GM12865 (cell line): ENCODE data around the gene GABBR2.

ENCODE experiments used
- DNase-seq: peaks from one replicate; pipeline ENCODE4 v3.0.0; 2010; ENCODE audit warnings: low read depth
- H3K4me3 ChIP-seq: 2 replicates; pipeline ENCODE4 v1.5.1; 2011; ENCODE audit warnings: mild to moderate bottlenecking, low read depth, low read length, control low read depth
- CTCF ChIP-seq: IDR thresholded peaks from 2 replicates; pipeline ENCODE4 v1.5.1; 2011; ENCODE audit warnings: low read length, control low read depth, low read depth, inconsistent platforms; ENCODE audit not compliant: insufficient read depth; ENCODE audit errors: missing control alignments

GABBR2 gene

GRCh38 chr9:98259791-98260190 is 448.9 kb downstream of the GABBR2 start:
- no peak for DNase-seq
- H3K4me3 ChIP-seq, result no peak overlapping the region
- TF ChIP-seq CTCF, result no peak

- TF ChIP-seq CTCF, result no peak
Observed at GRCh38 chr9:98256756-98257155, 452.0 kb downstream of the GABBR2 start.

GRCh38 chr9:98255578-98256296 is 453.0 kb downstream of the GABBR2 start, which contains the start of gene TBC1D2:
Gene TBC1D2 (minus strand): TSS chr9:98255649. CDS start chr9:98255541, 108 bp downstream.
- TF ChIP-seq CTCF, result no peak
- peak; percentile 97 for DNase-seq

More at GRCh38 chr9:98256756-98257155, 452.0 kb downstream of the GABBR2 start:
- DNase-seq, result no peak
- H3K4me3 ChIP-seq, result peak overlapping the region; percentile 89

GRCh38 chr9:98255061-98255577 is 453.6 kb downstream of the GABBR2 start:
- no peak for DNase-seq
- no peak for TF ChIP-seq CTCF
- peak overlapping the region; percentile 89 for H3K4me3 ChIP-seq

More at GRCh38 chr9:98255578-98256296, 453.0 kb downstream of the GABBR2 start, which contains the start of gene TBC1D2:
- H3K4me3 ChIP-seq, result peak within 1 kb of the TSS; percentile 89

GRCh38 chr9:98254228-98255060 is 454.3 kb downstream of the GABBR2 start:
- H3K4me3 ChIP-seq, result peak overlapping the region; percentile 89
- no peak for TF ChIP-seq CTCF
- DNase-seq, result no peak

- no peak for DNase-seq
- no peak for TF ChIP-seq CTCF
- no peak overlapping the region for H3K4me3 ChIP-seq
Observed at GRCh38 chr9:98253565-98253964, 455.2 kb downstream of the GABBR2 start.
